ENCODE data around the gene SPDYE3. TPM values are rescaled to one million over a fixed set of nuclear protein-coding genes. Genes with fewer than 3 reads are reported as not detected.
"Not testable (repeated sequence)": the region's sequence is repeated elsewhere in the genome, so short reads cannot be mapped to it uniquely, and the experiment has no call there.

SPDYE3 gene
- total RNA-seq, 1 experiment from 2014 or later = not detected

- DNase-seq (ENCODE audit: low read depth) = not testable (repeated sequence)
Measured at GRCh38 chr7:100287191-100287969, 20.1 kb upstream of the SPDYE3 start.

DNA sequence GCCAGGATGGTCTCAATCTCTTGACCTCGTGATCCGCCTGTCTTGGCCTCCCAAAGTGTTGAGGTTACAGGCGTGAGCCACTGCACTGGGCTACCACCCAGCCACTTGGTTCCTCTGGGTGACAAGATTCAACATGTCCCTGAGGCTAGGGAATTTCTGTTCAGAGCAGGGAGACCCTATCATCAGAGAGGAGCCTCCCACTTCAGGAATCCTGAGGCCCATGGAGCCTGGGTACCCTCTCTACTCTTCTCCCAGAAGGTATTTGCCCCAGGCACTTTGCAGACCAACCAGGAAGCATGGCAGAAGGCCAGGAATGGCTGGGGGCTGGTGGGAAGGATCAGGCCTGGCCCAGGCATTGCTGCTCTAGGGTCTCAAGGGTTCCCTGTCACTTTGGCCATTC is 19.2 kb upstream of the SPDYE3 start:
- not testable (repeated sequence) for DNase-seq (ENCODE audit: low read depth)

- not testable (repeated sequence) for DNase-seq (ENCODE audit: low read depth)
Measured at GRCh38 chr7:100292162-100292561, 15.3 kb upstream of the SPDYE3 start.

DNA sequence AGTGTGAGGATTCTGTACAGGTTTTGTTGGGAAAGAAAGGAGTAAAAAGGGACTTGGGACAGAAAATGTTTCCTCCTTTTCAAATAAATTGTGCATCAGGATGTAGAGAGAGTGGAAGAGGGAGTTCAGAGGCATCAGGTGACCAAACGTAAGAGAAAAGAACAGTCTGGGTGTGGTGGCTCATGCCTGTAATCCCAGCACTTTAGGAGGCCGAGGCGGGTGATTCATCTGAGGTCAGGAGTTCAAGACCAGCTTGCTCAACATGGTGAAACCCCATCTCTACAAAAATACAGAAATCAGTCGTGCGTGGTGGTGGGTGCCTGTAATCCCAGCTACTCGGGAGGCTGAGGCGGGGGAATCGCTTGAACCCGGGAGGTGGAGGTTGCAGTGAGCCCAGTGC is 12.2 kb upstream of the SPDYE3 start:
- peak; percentile 69 for DNase-seq (ENCODE audit: low read depth)

DNA sequence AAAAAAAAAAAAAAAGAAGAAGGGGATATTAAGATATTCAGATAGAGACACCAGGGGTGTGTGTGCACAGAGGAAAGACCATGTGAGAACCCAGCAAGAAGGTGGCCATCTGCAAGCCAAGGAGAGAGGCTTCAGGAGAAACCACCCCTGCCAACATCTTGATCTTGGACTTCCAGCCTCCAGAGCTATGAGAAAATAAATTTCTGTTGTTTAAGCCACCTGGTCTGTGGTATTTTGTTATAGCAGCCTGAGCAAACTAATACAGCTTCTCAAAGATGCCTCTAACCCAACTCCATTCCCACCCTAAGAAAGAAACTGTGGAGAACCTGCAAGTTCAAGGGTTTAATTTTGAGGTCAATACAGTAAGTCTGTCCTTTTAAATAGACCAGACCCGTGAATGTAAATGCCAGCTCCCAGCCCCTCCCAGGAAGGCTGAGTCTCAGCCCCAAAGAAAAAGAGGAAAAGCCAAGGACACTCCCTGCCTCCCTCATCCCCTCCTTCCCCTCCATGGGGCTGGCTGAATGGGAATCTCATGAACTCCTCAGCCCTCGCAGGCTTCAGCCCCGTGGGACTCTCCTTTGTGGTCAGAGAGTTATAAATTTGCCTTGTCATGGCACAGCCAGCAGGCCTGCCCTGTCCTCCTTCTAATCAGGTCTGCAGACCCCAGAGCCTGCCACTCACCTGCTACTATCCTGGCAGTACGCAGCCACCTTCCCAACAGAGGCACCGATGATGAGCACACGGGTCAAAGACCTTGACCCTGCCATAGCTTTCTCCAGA is 9.5 kb upstream of the SPDYE3 start:
- not testable (repeated sequence) for DNase-seq (ENCODE audit: low read depth)

GRCh38 chr7:100298632-100298895 is 8.9 kb upstream of the SPDYE3 start:
- DNase-seq (ENCODE audit: low read depth) = not testable (repeated sequence)

DNA sequence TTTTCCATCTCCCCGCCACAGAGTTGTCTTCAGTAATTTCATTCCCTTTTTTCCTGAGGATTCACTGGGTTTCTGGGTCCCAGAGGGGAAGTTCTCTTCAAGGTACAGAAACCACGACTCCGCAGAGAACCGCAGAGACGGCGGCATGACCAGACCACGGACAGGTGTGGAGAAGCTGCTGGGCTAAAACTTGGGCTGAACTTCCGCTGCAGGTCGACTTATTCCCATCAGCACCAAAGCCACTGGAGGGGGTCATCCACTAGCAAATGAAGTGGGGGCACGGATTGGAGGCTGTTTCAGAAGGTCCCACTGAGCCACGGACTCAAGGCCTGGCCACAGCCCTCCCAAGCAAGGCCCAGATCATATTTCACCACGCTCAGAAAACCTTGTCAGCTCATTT is 3.0 kb upstream of the SPDYE3 start:
- DNase-seq (ENCODE audit: low read depth) = not testable (repeated sequence)

DNA sequence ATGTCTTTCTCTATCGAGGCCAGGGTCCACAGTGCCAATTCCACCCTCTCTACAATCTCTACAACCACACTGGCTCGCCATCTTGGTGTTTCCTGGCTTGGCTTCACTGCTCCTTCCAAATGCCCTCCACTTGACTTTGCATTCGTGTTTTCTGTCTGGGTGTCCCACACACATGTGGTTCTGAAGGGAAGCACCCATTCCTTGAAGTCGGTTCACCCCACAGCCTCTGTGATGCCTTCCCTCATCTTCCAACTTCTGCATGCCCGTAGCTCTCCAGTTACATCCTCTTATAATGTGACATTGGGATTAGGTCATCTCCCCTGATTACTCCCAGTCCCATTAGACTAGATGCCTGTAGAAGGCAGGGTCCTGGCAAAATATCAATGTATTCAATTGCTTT is 10.8 kb downstream of the SPDYE3 start:
- not testable (repeated sequence) for DNase-seq (ENCODE audit: low read depth)

DNA sequence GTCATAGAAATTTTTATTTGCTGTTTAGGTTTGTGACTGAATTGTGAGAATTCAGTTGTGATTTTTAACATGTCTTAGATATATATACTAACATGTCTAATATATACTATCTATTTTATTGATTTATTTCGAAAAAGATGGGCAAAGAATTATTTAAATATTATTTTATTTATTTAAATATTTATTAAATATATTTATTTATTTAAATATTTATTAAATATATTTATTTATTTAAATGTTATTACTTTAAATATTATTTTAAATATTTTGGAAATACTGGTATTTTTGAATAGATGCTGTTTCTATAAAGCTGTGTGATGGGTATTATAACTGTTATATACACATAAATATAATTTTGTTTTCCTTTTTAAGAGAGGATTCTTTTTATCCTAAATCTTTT is 14.1 kb downstream of the SPDYE3 start:
- not testable (repeated sequence) for DNase-seq (ENCODE audit: low read depth)

GRCh38 chr7:100324194-100324593 is 16.7 kb downstream of the SPDYE3 start:
- DNase-seq (ENCODE audit: low read depth) = not testable (repeated sequence)

DNA sequence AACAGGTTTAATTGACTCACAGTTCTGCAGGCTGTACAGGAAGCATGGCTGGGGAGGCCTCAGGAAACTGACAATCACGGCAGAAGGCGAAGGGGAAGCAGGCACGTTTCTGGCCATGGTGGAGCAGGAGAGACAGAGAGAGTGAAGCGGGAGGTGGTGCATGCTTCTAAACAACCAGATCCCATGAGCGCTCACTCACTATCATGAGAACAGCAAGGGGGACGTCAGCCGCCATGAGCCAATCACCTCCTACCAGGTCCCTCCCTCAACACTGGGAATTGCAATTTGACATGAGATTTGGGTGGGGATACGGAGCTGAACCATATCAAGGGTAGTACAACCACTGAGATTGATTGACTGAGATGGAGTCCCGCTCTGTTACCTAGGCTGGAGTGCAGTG is 18.2 kb downstream of the SPDYE3 start:
- DNase-seq (ENCODE audit: low read depth) = not testable (repeated sequence)

DNA sequence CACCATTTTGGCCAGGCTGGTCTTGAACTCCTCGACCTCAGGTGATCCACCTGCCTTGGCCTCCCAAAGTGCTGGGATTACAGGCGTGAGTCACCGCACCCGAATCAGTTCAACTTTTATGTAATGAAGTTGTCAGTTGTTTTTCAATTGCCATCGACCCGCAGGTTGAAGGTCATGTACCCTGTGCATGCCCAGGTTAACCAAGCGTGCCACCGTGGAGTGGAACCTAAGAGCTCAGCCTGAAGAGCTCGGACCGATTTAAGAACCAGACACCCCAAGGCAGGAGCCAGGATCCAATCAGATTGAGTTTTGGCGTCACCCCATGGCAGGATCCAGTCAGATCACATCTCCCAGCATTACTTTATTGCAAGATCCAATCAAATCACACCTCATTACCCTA is 19.4 kb downstream of the SPDYE3 start:
- DNase-seq (ENCODE audit: low read depth) = not testable (repeated sequence)

- DNase-seq (ENCODE audit: low read depth) = peak; percentile 98
Measured at GRCh38 chr7:100335566-100336466, 28.3 kb downstream of the SPDYE3 start.

GRCh38 chr7:100338083-100338696 is 30.7 kb downstream of the SPDYE3 start:
- DNase-seq (ENCODE audit: low read depth) = peak; percentile 89

DNA sequence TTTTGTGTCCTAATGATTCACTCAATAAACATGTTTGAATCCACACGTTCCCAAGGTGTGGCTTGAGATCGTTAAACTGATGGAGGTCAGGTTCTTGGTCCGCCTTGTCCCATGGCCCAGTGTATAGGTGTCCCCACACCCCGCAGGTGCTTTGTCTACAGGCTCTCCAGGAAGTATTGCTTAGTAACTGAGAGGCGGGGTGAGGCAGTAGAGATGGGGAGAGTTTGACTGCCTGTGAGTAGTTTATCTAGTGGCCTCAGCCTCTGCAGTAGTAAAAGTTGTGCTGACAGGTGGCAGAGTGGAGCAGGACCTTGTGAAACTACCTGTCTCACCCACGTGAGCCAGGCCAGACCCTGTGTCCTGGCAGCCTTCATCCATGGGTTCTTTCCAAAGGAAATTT is 33.8 kb downstream of the SPDYE3 start:
- not testable (repeated sequence) for DNase-seq (ENCODE audit: low read depth)

DNA sequence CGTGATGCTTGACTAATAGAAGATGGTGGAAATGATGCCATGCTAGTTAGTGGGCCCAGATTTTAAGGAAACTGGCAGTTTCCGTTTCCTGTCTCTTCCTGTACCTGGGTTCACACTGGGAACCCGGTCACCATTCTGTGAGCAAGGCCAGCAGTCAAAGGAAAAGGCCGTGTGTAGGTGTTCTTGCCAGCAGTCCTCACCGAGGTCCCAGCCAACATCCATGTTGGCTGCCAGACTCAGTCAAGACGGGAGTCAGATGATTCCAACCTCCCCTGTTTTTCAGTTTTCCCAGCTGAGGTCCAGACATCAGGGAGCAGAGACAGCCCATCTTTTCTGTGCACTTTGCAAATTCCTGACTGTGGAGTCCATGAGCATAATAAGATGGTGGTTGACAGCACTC is 35.3 kb downstream of the SPDYE3 start:
- DNase-seq (ENCODE audit: low read depth) = no peak

- DNase-seq (ENCODE audit: low read depth) = not testable (repeated sequence)
Measured at GRCh38 chr7:100344124-100344559, 36.6 kb downstream of the SPDYE3 start.

DNA sequence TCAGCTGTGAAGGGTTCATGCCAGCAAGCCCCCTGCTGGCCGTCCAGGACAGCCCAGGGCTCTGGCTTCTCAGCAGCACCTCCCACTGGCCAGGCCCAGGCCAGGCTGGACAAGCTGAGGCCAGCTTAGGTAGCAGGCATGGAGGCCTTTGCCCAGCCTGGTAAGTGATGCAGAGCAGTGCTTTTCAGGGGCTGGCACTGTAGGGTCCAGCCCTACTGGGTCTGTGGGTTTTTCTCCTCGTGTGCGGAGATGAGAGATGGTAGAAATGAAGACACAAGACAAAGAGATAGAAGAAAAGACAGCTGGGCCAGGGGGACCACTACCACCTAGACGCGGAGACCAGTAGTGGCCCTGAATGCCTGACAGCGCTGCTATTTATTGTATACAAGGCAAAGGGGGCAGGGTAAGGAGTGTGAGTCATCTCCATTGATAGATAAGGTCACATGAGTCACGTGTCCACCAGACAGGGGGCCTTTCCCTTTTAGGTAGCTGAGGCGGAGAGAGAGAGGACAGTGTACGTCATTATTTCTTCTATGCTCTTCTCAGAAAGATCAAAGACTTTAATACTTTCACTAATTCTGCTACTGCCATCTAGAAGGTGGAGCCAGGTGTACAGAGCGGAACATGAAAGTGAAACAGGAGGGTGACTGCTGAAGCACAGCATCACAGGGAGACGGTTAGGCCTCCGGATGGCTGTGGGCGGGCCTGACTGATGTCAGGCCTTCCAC is 37.2 kb downstream of the SPDYE3 start:
- peak; percentile 87 for DNase-seq (ENCODE audit: low read depth)

DNA sequence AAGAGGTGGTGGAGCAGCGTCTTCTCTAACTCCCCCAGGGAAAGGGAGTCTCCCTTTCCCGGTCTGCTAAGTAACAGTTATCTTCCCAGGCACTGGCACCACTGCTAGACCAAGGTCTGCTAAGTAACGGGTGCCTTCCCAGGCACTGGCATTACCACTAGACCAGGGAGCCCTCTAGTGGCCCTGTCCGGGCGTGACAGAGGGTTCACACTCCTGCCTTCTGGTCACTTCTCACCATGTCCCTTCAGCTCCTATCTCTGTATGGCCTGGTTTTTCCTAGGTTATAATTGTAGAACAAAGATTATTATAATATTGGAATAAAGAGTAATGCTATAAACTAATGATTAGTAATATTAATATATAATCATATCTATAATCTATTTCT is 37.8 kb downstream of the SPDYE3 start:
- peak; percentile 82 for DNase-seq (ENCODE audit: low read depth)

GRCh38 chr7:100346921-100347320 is 39.4 kb downstream of the SPDYE3 start:
- DNase-seq (ENCODE audit: low read depth) = no peak

DNA sequence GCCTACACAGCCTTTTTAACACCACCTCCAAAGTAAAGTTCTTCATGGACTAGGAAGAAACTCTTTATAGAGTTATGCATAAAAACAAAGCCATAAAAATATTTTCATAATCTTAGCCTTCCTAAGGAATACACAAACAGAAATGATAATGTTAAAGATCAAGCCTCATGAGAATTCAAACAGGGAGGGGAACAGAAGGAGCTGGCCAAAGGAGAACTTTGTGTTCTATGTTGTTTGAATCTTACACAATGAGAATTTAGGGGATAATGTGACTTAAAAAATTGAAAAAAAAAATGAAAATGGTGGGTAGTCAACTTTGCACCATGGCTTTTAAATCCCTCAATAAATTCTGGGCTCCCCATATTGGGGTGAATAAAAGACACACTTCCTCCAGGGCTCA is 41.3 kb downstream of the SPDYE3 start:
- DNase-seq (ENCODE audit: low read depth) = no peak
